ENCODE measurements around the gene EEF1A1. TPM values are rescaled to one million over a fixed set of nuclear protein-coding genes. Genes with fewer than 3 reads are reported as not detected.
"Not testable (repeated sequence)": the region's sequence is repeated elsewhere in the genome, so short reads cannot be mapped to it uniquely, and the experiment has no call there.

EEF1A1 gene
- total RNA-seq, 1 experiment from 2014 or later = 9,713 TPM

DNA sequence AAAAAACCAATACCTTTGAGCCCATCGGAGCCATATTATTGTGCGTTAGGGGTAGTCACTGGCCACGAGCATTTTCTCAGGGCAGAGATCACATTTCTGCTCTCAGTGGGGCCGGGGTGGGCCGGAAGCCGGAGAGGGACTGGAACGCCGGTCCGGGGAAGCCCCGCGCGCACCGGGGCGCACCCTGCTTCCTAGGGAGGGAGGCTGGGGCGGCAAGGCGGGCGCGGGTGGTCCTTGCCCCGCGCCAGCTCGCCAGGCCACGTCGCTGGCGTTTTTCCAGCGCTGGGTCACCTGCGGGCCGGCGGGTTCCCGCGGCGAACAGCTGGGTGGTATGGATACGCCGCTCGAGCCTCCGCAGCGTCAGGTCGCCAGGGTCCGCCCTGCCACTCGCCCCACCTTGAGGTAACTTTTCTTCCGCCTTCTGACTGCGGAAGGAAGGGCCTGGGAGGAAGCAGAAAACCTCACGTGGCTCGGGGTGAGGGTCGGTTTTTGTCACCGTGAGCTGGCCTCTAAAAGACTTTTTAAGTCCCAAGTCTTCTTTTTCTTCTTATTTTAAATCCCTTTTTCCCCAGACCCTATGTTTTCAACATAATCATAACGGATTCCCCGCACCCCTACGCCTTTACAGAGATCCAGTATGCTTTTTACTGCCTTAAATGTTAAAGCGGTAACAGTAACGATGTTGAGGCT lies 2.7 kb upstream of the EEF1A1 start:
- no peaks in the 10 kb centered on the region for H3K9me3 ChIP-seq (ENCODE audit: low read depth, low read length, poor library complexity, severe bottlenecking)
- H3K4me3 ChIP-seq (ENCODE audit: low read depth, low read length, poor library complexity, severe bottlenecking) = peak overlapping the region; percentile 55
- ChIA-PET POLR2A (ENCODE audit: low non-redundant PET) (interaction anchor here (0.6 kb wide), 1 partner anchor 57 kb away, joined by 6 read pairs; no protein-coding TSS in a partner anchor), CTCF (no interaction called here)
- peaks cover 22% of the 10 kb centered on the region for H3K36me3 ChIP-seq (ENCODE audit: insufficient read depth, low read length, poor library complexity, severe bottlenecking)
- TF ChIP-seq EZH2 (IDR thresholded peaks at IDR 0.05; ENCODE audit: borderline replicate concordance, low read depth, low read length, poor library complexity, severe bottlenecking) = no peak
- TF ChIP-seq, protein P1, sequence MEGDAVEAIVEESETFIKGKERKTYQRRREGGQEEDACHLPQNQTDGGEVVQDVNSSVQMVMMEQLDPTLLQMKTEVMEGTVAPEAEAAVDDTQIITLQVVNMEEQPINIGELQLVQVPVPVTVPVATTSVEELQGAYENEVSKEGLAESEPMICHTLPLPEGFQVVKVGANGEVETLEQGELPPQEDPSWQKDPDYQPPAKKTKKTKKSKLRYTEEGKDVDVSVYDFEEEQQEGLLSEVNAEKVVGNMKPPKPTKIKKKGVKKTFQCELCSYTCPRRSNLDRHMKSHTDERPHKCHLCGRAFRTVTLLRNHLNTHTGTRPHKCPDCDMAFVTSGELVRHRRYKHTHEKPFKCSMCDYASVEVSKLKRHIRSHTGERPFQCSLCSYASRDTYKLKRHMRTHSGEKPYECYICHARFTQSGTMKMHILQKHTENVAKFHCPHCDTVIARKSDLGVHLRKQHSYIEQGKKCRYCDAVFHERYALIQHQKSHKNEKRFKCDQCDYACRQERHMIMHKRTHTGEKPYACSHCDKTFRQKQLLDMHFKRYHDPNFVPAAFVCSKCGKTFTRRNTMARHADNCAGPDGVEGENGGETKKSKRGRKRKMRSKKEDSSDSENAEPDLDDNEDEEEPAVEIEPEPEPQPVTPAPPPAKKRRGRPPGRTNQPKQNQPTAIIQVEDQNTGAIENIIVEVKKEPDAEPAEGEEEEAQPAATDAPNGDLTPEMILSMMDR (conservative IDR thresholded peaks at IDR 0.05; ENCODE audit: low read depth, low read length) = no peak
- DNase-seq (ENCODE audit: low spot score) = peak; percentile 60
- no TSS peak for BruUV-seq (replicated peaks)
- no peaks in the 10 kb centered on the region for H3K27me3 ChIP-seq (replicated peaks; ENCODE audit: insufficient read depth, low read depth, low read length, poor library complexity)
- H3K4me1 ChIP-seq (ENCODE audit: insufficient read depth, low read length, poor library complexity, severe bottlenecking) = peaks cover 5% of the 10 kb centered on the region
- intact Hi-C loops (cut with micrococcal nuclease; ENCODE audit: unreplicated experiment) = loop anchor here (5.0 kb wide), 1 partner anchor 129 kb away; the partner anchor contains the start of gene SLC17A5
- H3K27ac ChIP-seq (ENCODE audit: low read depth, low read length, poor library complexity, severe bottlenecking) = peak overlapping the region; percentile 82

DNA sequence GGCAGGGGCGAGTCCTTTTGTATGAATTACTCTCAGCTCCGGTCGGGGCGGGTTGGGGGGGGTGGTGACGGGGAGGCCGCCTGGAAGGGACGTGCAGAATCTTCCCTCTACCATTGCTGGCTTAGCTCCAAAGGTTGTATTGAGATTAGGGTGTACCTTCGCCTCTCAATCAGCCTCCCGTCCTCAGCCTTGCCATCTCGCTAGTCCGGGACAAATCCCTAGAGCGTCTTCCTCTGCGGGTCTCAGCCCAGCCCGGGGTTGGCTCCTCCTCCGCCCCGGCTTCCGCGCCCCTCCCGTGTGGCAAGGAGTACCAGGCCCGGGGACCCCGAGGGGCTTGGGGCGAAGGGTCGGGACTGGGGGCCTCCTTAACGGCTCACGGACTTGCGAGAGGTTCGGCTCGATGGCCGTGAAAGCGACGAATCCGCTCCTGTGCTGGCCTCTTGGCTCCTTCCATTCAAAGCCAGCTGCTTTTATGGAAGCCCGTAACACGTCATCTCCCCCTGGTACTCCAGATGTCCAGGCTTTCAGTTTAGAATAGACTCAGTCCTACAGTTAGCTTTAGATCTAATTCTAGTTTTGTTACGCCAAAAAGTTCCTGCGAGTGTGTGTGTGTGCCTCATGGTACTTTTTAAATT lies 636 bp upstream of the EEF1A1 start:
- ChIA-PET POLR2A (ENCODE audit: low non-redundant PET) (interaction anchor here (0.6 to 0.8 kb wide), 4 partner anchors 39 to 344 kb away, joined by 3 to 4 read pairs (median 3); no protein-coding TSS in a partner anchor), CTCF (interaction anchor here (0.6 kb wide), 1 partner anchor 609 kb away, joined by 6 read pairs; no protein-coding TSS in a partner anchor)
- Histone ChIP-seq H3K9me3 (ENCODE audit: low read depth, low read length, poor library complexity, severe bottlenecking) (no peaks in the 10 kb centered on the region), H3K27me3 (replicated peaks; ENCODE audit: insufficient read depth, low read depth, low read length, poor library complexity) (no peaks in the 10 kb centered on the region), H3K4me1 (ENCODE audit: insufficient read depth, low read length, poor library complexity, severe bottlenecking) (peaks cover 15% of the 10 kb centered on the region), H3K27ac (ENCODE audit: low read depth, low read length, poor library complexity, severe bottlenecking) (peak overlapping the region; percentile 100), H3K36me3 (ENCODE audit: insufficient read depth, low read length, poor library complexity, severe bottlenecking) (peaks cover 42% of the 10 kb centered on the region), H3K4me3 (ENCODE audit: low read depth, low read length, poor library complexity, severe bottlenecking) (peak overlapping the region; percentile 92)
- TSS peak; percentile 91 for BruUV-seq (replicated peaks)
- no peak for TF ChIP-seq EZH2 (IDR thresholded peaks at IDR 0.05; ENCODE audit: borderline replicate concordance, low read depth, low read length, poor library complexity, severe bottlenecking)
- TF ChIP-seq, protein P1 (conservative IDR thresholded peaks at IDR 0.05; ENCODE audit: low read depth, low read length) = no peak
- no peak for DNase-seq (ENCODE audit: low spot score)
- intact Hi-C loops (cut with micrococcal nuclease; ENCODE audit: unreplicated experiment) = loop anchor here (2.0 to 5.0 kb wide), 2 partner anchors 59 to 131 kb away; partner anchors contain the start of gene SLC17A5

DNA sequence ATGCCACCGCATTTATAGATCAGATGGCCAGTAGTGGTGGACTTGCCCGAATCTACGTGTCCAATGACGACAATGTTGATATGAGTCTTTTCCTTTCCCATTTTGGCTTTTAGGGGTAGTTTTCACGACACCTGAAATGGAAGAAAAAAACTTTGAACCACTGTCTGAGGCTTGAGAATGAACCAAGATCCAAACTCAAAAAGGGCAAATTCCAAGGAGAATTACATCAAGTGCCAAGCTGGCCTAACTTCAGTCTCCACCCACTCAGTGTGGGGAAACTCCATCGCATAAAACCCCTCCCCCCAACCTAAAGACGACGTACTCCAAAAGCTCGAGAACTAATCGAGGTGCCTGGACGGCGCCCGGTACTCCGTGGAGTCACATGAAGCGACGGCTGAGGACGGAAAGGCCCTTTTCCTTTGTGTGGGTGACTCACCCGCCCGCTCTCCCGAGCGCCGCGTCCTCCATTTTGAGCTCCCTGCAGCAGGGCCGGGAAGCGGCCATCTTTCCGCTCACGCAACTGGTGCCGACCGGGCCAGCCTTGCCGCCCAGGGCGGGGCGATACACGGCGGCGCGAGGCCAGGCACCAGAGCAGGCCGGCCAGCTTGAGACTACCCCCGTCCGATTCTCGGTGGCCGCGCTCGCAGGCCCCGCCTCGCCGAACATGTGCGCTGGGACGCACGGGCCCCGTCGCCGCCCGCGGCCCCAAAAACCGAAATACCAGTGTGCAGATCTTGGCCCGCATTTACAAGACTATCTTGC lies 725 bp downstream of the EEF1A1 start:
- peak; percentile 78 for DNase-seq (ENCODE audit: low spot score)
- peaks cover 55% of the 10 kb centered on the region for H3K36me3 ChIP-seq (ENCODE audit: insufficient read depth, low read length, poor library complexity, severe bottlenecking)
- H3K27ac ChIP-seq (ENCODE audit: low read depth, low read length, poor library complexity, severe bottlenecking) = peak overlapping the region; percentile 100
- H3K9me3 ChIP-seq (ENCODE audit: low read depth, low read length, poor library complexity, severe bottlenecking) = no peaks in the 10 kb centered on the region
- no peaks in the 10 kb centered on the region for H3K27me3 ChIP-seq (replicated peaks; ENCODE audit: insufficient read depth, low read depth, low read length, poor library complexity)
- ChIA-PET POLR2A (ENCODE audit: low non-redundant PET) (interaction anchor here (0.6 to 1.1 kb wide), 3 partner anchors 59 to 1508 kb away, joined by 3 read pairs; partner anchors contain the start of gene MTO1), CTCF (no interaction called here)
- H3K4me3 ChIP-seq (ENCODE audit: low read depth, low read length, poor library complexity, severe bottlenecking) = peak overlapping the region; percentile 92
- intact Hi-C loops (cut with micrococcal nuclease; ENCODE audit: unreplicated experiment) = loop anchor here (2.0 to 5.0 kb wide), 2 partner anchors 61 to 132 kb away; partner anchors contain the start of gene SLC17A5
- TF ChIP-seq, protein P1 (conservative IDR thresholded peaks at IDR 0.05; ENCODE audit: low read depth, low read length) = no peak
- BruUV-seq (replicated peaks) = no TSS peak
- peaks cover 26% of the 10 kb centered on the region for H3K4me1 ChIP-seq (ENCODE audit: insufficient read depth, low read length, poor library complexity, severe bottlenecking)

DNA sequence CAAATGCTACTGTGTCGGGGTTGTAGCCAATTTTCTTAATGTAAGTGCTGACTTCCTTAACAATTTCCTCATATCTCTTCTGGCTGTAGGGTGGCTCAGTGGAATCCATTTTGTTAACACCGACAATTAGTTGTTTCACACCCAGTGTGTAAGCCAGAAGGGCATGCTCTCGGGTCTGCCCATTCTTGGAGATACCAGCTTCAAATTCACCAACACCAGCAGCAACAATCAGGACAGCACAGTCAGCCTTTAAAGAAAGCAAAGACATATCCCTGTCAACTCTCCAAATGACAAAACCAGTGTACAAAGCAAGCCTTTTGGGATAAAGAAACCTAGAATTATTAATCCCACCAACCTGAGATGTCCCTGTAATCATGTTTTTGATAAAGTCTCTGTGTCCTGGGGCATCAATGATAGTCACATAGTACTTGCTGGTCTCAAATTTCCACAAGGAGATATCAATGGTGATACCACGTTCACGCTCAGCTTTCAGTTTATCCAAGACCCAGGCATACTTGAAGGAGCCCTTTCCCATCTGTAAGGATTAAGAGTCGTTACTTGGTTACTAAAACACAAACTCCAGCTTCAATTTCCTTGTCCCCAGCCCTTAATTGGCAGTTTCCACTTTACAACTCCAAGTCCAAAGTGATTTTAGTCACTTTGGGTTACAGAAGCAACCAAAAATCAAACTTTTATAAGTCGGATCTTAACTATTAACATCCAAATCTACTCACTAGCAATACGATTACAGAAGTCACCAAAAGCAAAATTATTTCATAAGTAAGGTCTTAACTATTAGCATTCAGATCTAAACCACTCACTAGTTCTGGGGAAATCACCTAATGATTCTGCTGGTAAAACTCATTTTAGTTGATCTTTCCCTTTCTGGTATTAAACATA lies 1.6 kb downstream of the EEF1A1 start:
- H3K9me3 ChIP-seq (ENCODE audit: low read depth, low read length, poor library complexity, severe bottlenecking); DNase-seq (ENCODE audit: low spot score); intact Hi-C loops (cut with micrococcal nuclease; ENCODE audit: unreplicated experiment); H3K27me3 ChIP-seq (replicated peaks; ENCODE audit: insufficient read depth, low read depth, low read length, poor library complexity); POLR2A ChIA-PET (ENCODE audit: low non-redundant PET); CTCF ChIA-PET: not testable (repeated sequence)
- Histone ChIP-seq H3K4me3 (ENCODE audit: low read depth, low read length, poor library complexity, severe bottlenecking) (peak overlapping the region; percentile 92), H3K36me3 (ENCODE audit: insufficient read depth, low read length, poor library complexity, severe bottlenecking) (peaks cover 62% of the 10 kb centered on the region), H3K27ac (ENCODE audit: low read depth, low read length, poor library complexity, severe bottlenecking) (peak overlapping the region; percentile 100), H3K4me1 (ENCODE audit: insufficient read depth, low read length, poor library complexity, severe bottlenecking) (peaks cover 26% of the 10 kb centered on the region)
- TSS peak; percentile 42 for BruUV-seq (replicated peaks)
